HepG2 (cell line): ENCODE measurements around the gene ZDHHC11. TPM values are rescaled to one million over a fixed set of nuclear protein-coding genes. Genes with fewer than 3 reads are reported as not detected.

ENCODE experiments used
- ATF7-NPFF ChIP-seq: sonication (generic); formaldehyde crosslinking; IDR thresholded peaks from 2 replicates; pipeline ENCODE4 v1.8.1; 2023; ENCODE audit warnings: mild to moderate bottlenecking, low read depth, missing genetic modification reagents, moderate library complexity
- CBX2 ChIP-seq, 2 experiments: fragments of 200-600 bp in 1 of 2; sonication (generic); formaldehyde crosslinking in 1 of 2; IDR thresholded peaks; 2 replicates each; pipeline versions ENCODE4 v1.7.0 to v1.8.1; 2018 to 2022; ENCODE audit warnings: low read depth in 2 of 2, low read length in 1 of 2, mild to moderate bottlenecking in 1 of 2, missing genetic modification reagents in 1 of 2
- FOXC1 ChIP-seq: sonication (generic); formaldehyde crosslinking; IDR thresholded peaks from 2 replicates; pipeline ENCODE4 v1.8.0; 2022; ENCODE audit warnings: mild to moderate bottlenecking, missing genetic modification reagents, borderline replicate concordance
- GATAD1 ChIP-seq: IDR thresholded peaks from 2 replicates; pipeline ENCODE4 v1.6.1; 2016; ENCODE audit warnings: missing genetic modification reagents, missing compliant biosample characterization
- HNF4A ChIP-seq: sonication (generic); formaldehyde crosslinking; IDR thresholded peaks from 2 replicates; pipeline ENCODE4 v1.4.0; 2020; ENCODE audit warnings: missing genetic modification reagents
- MATR3 ChIP-seq: sonication (generic); formaldehyde crosslinking; IDR thresholded peaks from 2 replicates; pipeline ENCODE4 v1.4.0; 2020; ENCODE audit warnings: missing genetic modification reagents
- MBNL3 ChIP-seq: fragments of 250-450 bp; sonication (Bioruptor Pico); conservative IDR thresholded peaks from 2 replicates; pipeline ENCODE4 v1.8.0; 2022; ENCODE audit warnings: mild to moderate bottlenecking, inconsistent platforms
- MTF2 ChIP-seq: sonication (generic); formaldehyde crosslinking; IDR thresholded peaks from 2 replicates; pipeline ENCODE4 v1.5.0; 2020; ENCODE audit warnings: missing genetic modification reagents, borderline replicate concordance
- NONO ChIP-seq, 2 experiments: fragments of 450-650 bp in 1 of 2; sonication (generic) in 1 of 2; formaldehyde crosslinking in 1 of 2; IDR thresholded peaks in 1 of 2; conservative IDR thresholded peaks in 1 of 2; 2 replicates each; pipeline versions ENCODE4 v1.6.1 to v1.8.0; 2017 to 2022; ENCODE audit warnings: mild to moderate bottlenecking in 1 of 2, missing genetic modification reagents in 1 of 2, moderate library complexity in 1 of 2
- NR2C2 ChIP-seq: sonication (generic); formaldehyde crosslinking; IDR thresholded peaks from 2 replicates; pipeline ENCODE4 v1.4.0; 2020; ENCODE audit warnings: missing genetic modification reagents, mild to moderate bottlenecking, moderate library complexity, borderline replicate concordance
- RFX3 ChIP-seq: IDR thresholded peaks from 2 replicates; pipeline ENCODE4 v1.6.1; 2016; ENCODE audit warnings: missing biosample characterization, missing genetic modification reagents
- SNAPC5 ChIP-seq: sonication (generic); formaldehyde crosslinking; IDR thresholded peaks from 2 replicates; pipeline ENCODE4 v1.8.1; 2023; ENCODE audit warnings: mild to moderate bottlenecking, missing genetic modification reagents, borderline replicate concordance
- TARDBP ChIP-seq: sonication (generic); formaldehyde crosslinking; IDR thresholded peaks from 2 replicates; pipeline ENCODE4 v1.8.0; 2022; ENCODE audit warnings: mild to moderate bottlenecking, missing genetic modification reagents
- WIZ ChIP-seq: sonication (generic); formaldehyde crosslinking; IDR thresholded peaks from 2 replicates; pipeline ENCODE4 v1.5.1; 2020; ENCODE audit warnings: mild to moderate bottlenecking, missing genetic modification reagents
- ZBTB46 ChIP-seq: sonication (generic); formaldehyde crosslinking; IDR thresholded peaks from 2 replicates; pipeline ENCODE4 v1.4.0; 2020; ENCODE audit warnings: mild to moderate bottlenecking, missing genetic modification reagents, borderline replicate concordance
- ZFP36L1 ChIP-seq: sonication (generic); formaldehyde crosslinking; IDR thresholded peaks from 2 replicates; pipeline ENCODE4 v1.8.0; 2022; ENCODE audit warnings: mild to moderate bottlenecking, missing genetic modification reagents, moderate library complexity
- ZNF230 ChIP-seq: sonication (generic); formaldehyde crosslinking; IDR thresholded peaks from 2 replicates; pipeline ENCODE4 v1.4.0; 2020; ENCODE audit warnings: mild to moderate bottlenecking, missing genetic modification reagents
- ZNF232 ChIP-seq: sonication (generic); formaldehyde crosslinking; IDR thresholded peaks from 2 replicates; pipeline ENCODE4 v1.4.0; 2020; ENCODE audit warnings: missing genetic modification reagents, borderline replicate concordance
- ZNF256 ChIP-seq: sonication (generic); formaldehyde crosslinking; conservative IDR thresholded peaks from 2 replicates; pipeline ENCODE4 v1.4.0; 2020; ENCODE audit warnings: missing genetic modification reagents
- ZNF510 ChIP-seq: sonication (generic); formaldehyde crosslinking; IDR thresholded peaks from 2 replicates; pipeline ENCODE4 v1.4.0; 2020; ENCODE audit warnings: low read depth, mild to moderate bottlenecking, missing genetic modification reagents
- ZNF768 ChIP-seq: sonication (generic); formaldehyde crosslinking; IDR thresholded peaks from 2 replicates; pipeline ENCODE4 v1.4.0; 2020; ENCODE audit warnings: missing genetic modification reagents
- ZXDC ChIP-seq: sonication (generic); formaldehyde crosslinking; IDR thresholded peaks from 2 replicates; pipeline ENCODE4 v1.5.0; 2020; ENCODE audit warnings: mild to moderate bottlenecking, missing genetic modification reagents
- polyA plus RNA-seq, 8 experiments: library from polyadenylated mRNA; depleted of rRNA in 3 of 8; stranded (reverse) in 7 of 8; unstranded in 1 of 8; fragments of >200 nt; fragmentation: Illumina TruSeq in 4 of 8; extraction: Trizol in 4 of 8; gene quantifications; 2 replicates each; pipeline versions ENCODE4 v1.2.1 to v1.2.3, GENCODE V29; 2011 to 2016; ENCODE audit warnings: low read depth in 4 of 8, missing spikeins in 1 of 8, mixed read lengths in 1 of 8; ENCODE audit not compliant: insufficient read depth in 1 of 8
- total RNA-seq, 5 experiments: library from RNA; depleted of rRNA; stranded (reverse); fragments of >200 nt; fragmentation: Illumina TruSeq; extraction: Trizol; gene quantifications; 2 replicates each; pipeline ENCODE4 v1.2.3, GENCODE V29; 2016; ENCODE audit warnings: low read depth in 1 of 5
- TF ChIP-seq, protein P1 (sequence below): fragments of 450-650 bp; IDR thresholded peaks from 2 replicates; pipeline ENCODE4 v1.6.1; 2016

Gene ZDHHC11
- total and polyA plus RNA-seq, 2 of the 13 experiments (the other 11 are each of a cell fraction or from before 2014, with no cell fraction given), result 2.1 to 4.0 TPM

- no peak for TF ChIP-seq ZNF256 (CRISPR knock-in tag)
- no peak for TF ChIP-seq MBNL3 (CRISPR knock-in tag)
- TF ChIP-seq RFX3 (CRISPR knock-in tag), result peak; percentile 60
- TF ChIP-seq FOXC1 (CRISPR knock-in tag), result no peak
- TF ChIP-seq ZNF232 (CRISPR knock-in tag), result no peak
- no peak for TF ChIP-seq NR2C2 (CRISPR knock-in tag)
- TF ChIP-seq, protein P1, sequence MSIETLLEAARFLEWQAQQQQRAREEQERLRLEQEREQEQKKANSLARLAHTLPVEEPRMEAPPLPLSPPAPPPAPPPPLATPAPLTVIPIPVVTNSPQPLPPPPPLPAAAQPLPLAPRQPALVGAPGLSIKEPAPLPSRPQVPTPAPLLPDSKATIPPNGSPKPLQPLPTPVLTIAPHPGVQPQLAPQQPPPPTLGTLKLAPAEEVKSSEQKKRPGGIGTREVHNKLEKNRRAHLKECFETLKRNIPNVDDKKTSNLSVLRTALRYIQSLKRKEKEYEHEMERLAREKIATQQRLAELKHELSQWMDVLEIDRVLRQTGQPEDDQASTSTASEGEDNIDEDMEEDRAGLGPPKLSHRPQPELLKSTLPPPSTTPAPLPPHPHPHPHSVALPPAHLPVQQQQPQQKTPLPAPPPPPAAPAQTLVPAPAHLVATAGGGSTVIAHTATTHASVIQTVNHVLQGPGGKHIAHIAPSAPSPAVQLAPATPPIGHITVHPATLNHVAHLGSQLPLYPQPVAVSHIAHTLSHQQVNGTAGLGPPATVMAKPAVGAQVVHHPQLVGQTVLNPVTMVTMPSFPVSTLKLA, result 0 out of 2 replicates have a peak, but pooled peaks have one; percentile 18
- no peak for TF ChIP-seq ZNF230 (CRISPR knock-in tag)
- TF ChIP-seq SNAPC5 (CRISPR knock-in tag), result no peak
- no peak for TF ChIP-seq ZXDC (CRISPR knock-in tag)
- no peak; the same call in 1 of the 2 replicates for TF ChIP-seq CBX2 (IDR thresholded peaks at IDR 0.05; ENCODE audit: low read depth, low read length)
- TF ChIP-seq CBX2 (CRISPR knock-in tag; IDR thresholded peaks at IDR 0.05; ENCODE audit: low read depth), result no peak
- TF ChIP-seq ZNF510 (CRISPR knock-in tag), result no peak
- TF ChIP-seq ZBTB46 (CRISPR knock-in tag), result no peak
- no peak for TF ChIP-seq NONO (IDR thresholded peaks at IDR 0.05)
- 0 out of 2 replicates have a peak, but pooled peaks have one; percentile 55 for TF ChIP-seq NONO (CRISPR knock-in tag; conservative IDR thresholded peaks at IDR 0.05)
- TF ChIP-seq WIZ (CRISPR knock-in tag), result no peak
- TF ChIP-seq ZNF768 (CRISPR knock-in tag), result no peak
- peak; percentile 33; the same call in 1 of the 2 replicates for TF ChIP-seq HNF4A (CRISPR knock-in tag)
- no peak for TF ChIP-seq GATAD1 (CRISPR knock-in tag)
- TF ChIP-seq TARDBP (CRISPR knock-in tag), result no peak
- no peak for TF ChIP-seq ZFP36L1 (CRISPR knock-in tag)
- no peak for TF ChIP-seq MATR3
- 0 out of 2 replicates have a peak, but pooled peaks have one; percentile 48 for TF ChIP-seq MTF2
- no peak for TF ChIP-seq ATF7-NPFF (CRISPR knock-in tag)
Measured at GRCh38 chr5:757931-758697, 92.7 kb downstream of the ZDHHC11 start (continued).
